Measurements from ENCODE around the gene PTPRA.
"Not testable (repeated sequence)": the region's sequence is repeated elsewhere in the genome, so short reads cannot be mapped to it uniquely, and the experiment has no call there.

The PTPRA gene

DNA sequence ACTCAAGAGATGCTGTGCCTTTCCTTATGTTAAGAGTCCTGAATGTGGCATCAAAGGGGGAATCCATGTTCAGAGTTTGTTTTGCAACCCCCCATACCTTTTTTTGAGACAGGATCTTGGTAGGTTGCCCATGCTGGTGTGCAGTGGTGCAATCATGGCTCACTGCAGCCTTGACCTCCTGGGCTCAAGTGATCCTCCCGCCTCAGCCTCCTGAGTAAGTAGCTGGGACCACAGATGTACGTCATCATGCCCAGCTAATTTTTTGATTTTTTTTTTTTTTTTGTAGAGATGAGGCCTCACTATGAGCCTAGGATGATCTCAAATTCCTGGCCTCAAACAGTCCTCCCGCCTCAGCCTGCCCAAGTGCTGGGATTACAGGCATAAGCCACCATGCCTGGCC lies 16.5 kb downstream of the PTPRA start:
- peaks cover 36% of the 10 kb centered on the region for H3K36me3 Mint-ChIP-seq (ENCODE audit: low read depth)
- H3K4me3 Mint-ChIP-seq, result no peak overlapping the region
- peaks cover 61% of the 10 kb centered on the region for H3K4me1 Mint-ChIP-seq (ENCODE audit: low read depth)
- H3K27ac Mint-ChIP-seq, result no peak overlapping the region
- H3K9me3 Mint-ChIP-seq, result peaks cover 4% of the 10 kb centered on the region
- no peaks in the 10 kb centered on the region for H3K27me3 Mint-ChIP-seq

- Mint-ChIP-seq H3K27me3 (no peaks in the 10 kb centered on the region), H3K4me1 (ENCODE audit: low read depth) (peaks cover 51% of the 10 kb centered on the region), H3K36me3 (ENCODE audit: low read depth) (peaks cover 32% of the 10 kb centered on the region), H3K27ac (peak overlapping the region; percentile 40), H3K4me3 (no peak overlapping the region), H3K9me3 (peaks cover 4% of the 10 kb centered on the region)
These were observed 17.5 kb downstream of the PTPRA start for GRCh38 chr20:2890742-2891141.

- Mint-ChIP-seq H3K36me3 (ENCODE audit: low read depth) (peaks cover 36% of the 10 kb centered on the region), H3K27me3 (no peaks in the 10 kb centered on the region), H3K27ac (peak overlapping the region; percentile 40), H3K4me3 (no peak overlapping the region), H3K4me1 (ENCODE audit: low read depth) (peaks cover 51% of the 10 kb centered on the region), H3K9me3 (peaks cover 4% of the 10 kb centered on the region)
These were observed 18.1 kb downstream of the PTPRA start for GRCh38 chr20:2891343-2891742.

GRCh38 chr20:2892376-2892775 lies 19.1 kb downstream of the PTPRA start:
- Mint-ChIP-seq H3K27ac (no peak overlapping the region), H3K27me3 (no peaks in the 10 kb centered on the region), H3K4me1 (ENCODE audit: low read depth) (peaks cover 54% of the 10 kb centered on the region), H3K36me3 (ENCODE audit: low read depth) (peaks cover 44% of the 10 kb centered on the region), H3K9me3 (peaks cover 4% of the 10 kb centered on the region), H3K4me3 (no peak overlapping the region)

- H3K4me1 Mint-ChIP-seq (ENCODE audit: low read depth), result peaks cover 45% of the 10 kb centered on the region
- H3K27me3 Mint-ChIP-seq, result no peaks in the 10 kb centered on the region
- peaks cover 4% of the 10 kb centered on the region for H3K9me3 Mint-ChIP-seq
- no peak overlapping the region for H3K27ac Mint-ChIP-seq
- peaks cover 44% of the 10 kb centered on the region for H3K36me3 Mint-ChIP-seq (ENCODE audit: low read depth)
- H3K4me3 Mint-ChIP-seq, result no peak overlapping the region
These were observed 20.9 kb downstream of the PTPRA start for GRCh38 chr20:2894221-2894620.

- not testable (repeated sequence) for H3K4me3 Mint-ChIP-seq, H3K9me3 Mint-ChIP-seq, H3K27me3 Mint-ChIP-seq, H3K27ac Mint-ChIP-seq
- peaks cover 45% of the 10 kb centered on the region for H3K36me3 Mint-ChIP-seq (ENCODE audit: low read depth)
- H3K4me1 Mint-ChIP-seq (ENCODE audit: low read depth), result peaks cover 45% of the 10 kb centered on the region
These were observed 21.9 kb downstream of the PTPRA start for GRCh38 chr20:2895154-2895553.

DNA sequence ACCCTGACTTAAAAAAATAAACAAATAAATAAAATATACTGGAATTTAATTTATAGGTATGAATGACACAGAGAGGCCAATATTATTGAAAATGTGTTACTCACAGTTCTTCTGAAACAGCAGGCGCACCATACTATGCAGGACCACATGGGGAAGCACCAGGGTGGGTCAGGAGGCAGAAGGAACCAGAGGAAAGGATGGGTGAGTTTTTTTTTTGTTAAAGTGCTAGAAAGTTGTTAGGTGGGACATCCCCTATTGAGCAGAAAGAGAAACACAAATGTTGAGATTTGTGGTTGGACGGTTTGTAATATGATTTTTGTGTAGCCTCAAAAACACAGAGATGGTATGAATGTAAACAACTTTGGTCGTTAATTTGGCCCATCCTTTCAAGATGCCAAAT lies 26.0 kb downstream of the PTPRA start:
- Mint-ChIP-seq H3K9me3 (peaks cover 1% of the 10 kb centered on the region), H3K36me3 (ENCODE audit: low read depth) (peaks cover 27% of the 10 kb centered on the region), H3K27ac (no peak overlapping the region), H3K4me3 (no peak overlapping the region), H3K4me1 (ENCODE audit: low read depth) (peaks cover 45% of the 10 kb centered on the region), H3K27me3 (no peaks in the 10 kb centered on the region)

- Mint-ChIP-seq H3K9me3 (no peaks in the 10 kb centered on the region), H3K4me3 (no peak overlapping the region), H3K4me1 (ENCODE audit: low read depth) (peaks cover 52% of the 10 kb centered on the region), H3K36me3 (ENCODE audit: low read depth) (peaks cover 23% of the 10 kb centered on the region), H3K27ac (peak overlapping the region; percentile 68), H3K27me3 (no peaks in the 10 kb centered on the region)
These were observed 27.7 kb downstream of the PTPRA start for GRCh38 chr20:2900845-2901592.

GRCh38 chr20:2902291-2902690 lies 29.0 kb downstream of the PTPRA start:
- H3K4me1 Mint-ChIP-seq (ENCODE audit: low read depth), result peaks cover 44% of the 10 kb centered on the region
- H3K9me3 Mint-ChIP-seq, result no peaks in the 10 kb centered on the region
- H3K27ac Mint-ChIP-seq, result no peak overlapping the region
- H3K36me3 Mint-ChIP-seq (ENCODE audit: low read depth), result peaks cover 13% of the 10 kb centered on the region
- H3K4me3 Mint-ChIP-seq, result no peak overlapping the region
- no peaks in the 10 kb centered on the region for H3K27me3 Mint-ChIP-seq

GRCh38 chr20:2902818-2903217 lies 29.5 kb downstream of the PTPRA start:
- peaks cover 13% of the 10 kb centered on the region for H3K36me3 Mint-ChIP-seq (ENCODE audit: low read depth)
- no peaks in the 10 kb centered on the region for H3K9me3 Mint-ChIP-seq
- no peak overlapping the region for H3K4me3 Mint-ChIP-seq
- H3K4me1 Mint-ChIP-seq (ENCODE audit: low read depth), result peaks cover 44% of the 10 kb centered on the region
- no peaks in the 10 kb centered on the region for H3K27me3 Mint-ChIP-seq
- H3K27ac Mint-ChIP-seq, result no peak overlapping the region

DNA sequence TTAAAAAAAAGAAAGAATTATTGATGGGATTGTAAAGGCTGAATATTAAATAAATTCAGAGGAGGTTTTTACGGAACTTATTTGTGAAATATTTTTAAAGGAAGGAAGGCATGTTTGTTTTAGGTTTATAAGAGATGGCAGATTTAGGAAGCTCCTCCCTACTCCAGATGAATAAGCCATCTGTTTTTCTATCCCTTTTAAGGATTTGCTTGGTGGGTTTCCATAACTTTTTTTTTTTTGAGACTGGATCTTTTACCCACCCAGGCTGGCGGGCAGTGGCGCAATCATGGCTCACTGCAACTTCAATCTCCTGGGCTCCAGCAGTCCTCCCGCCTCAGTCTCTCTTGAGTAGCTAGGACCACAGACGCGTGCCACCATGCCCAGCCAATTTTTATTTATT lies 30.4 kb downstream of the PTPRA start:
- Mint-ChIP-seq H3K4me3 (no peak overlapping the region), H3K27ac (no peak overlapping the region), H3K9me3 (no peaks in the 10 kb centered on the region), H3K27me3 (no peaks in the 10 kb centered on the region), H3K4me1 (ENCODE audit: low read depth) (peaks cover 42% of the 10 kb centered on the region), H3K36me3 (ENCODE audit: low read depth) (peaks cover 13% of the 10 kb centered on the region)

GRCh38 chr20:2907519-2907918 lies 34.2 kb downstream of the PTPRA start:
- H3K4me1 Mint-ChIP-seq (ENCODE audit: low read depth), result peaks cover 17% of the 10 kb centered on the region
- H3K36me3 Mint-ChIP-seq (ENCODE audit: low read depth), result peaks cover 17% of the 10 kb centered on the region
- H3K27ac Mint-ChIP-seq, result no peak overlapping the region
- no peak overlapping the region for H3K4me3 Mint-ChIP-seq
- no peaks in the 10 kb centered on the region for H3K9me3 Mint-ChIP-seq
- H3K27me3 Mint-ChIP-seq, result no peaks in the 10 kb centered on the region

DNA sequence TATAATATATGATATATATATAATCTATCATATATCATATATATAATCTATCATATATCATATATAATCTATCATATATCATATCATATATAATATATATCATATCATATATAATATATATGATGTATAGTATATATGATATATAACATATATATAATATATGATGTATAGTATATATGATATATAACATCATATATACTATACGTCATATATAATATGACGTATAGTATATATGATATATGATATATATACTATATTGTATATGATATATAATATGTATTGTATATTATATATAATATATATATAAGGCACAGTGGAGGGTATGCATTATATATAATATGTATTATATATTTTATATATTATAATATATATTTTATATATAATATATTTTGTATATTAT lies 36.7 kb downstream of the PTPRA start:
- peaks cover 17% of the 10 kb centered on the region for H3K4me1 Mint-ChIP-seq (ENCODE audit: low read depth)
- no peak overlapping the region for H3K27ac Mint-ChIP-seq
- peaks cover 13% of the 10 kb centered on the region for H3K36me3 Mint-ChIP-seq (ENCODE audit: low read depth)
- no peak overlapping the region for H3K4me3 Mint-ChIP-seq
- H3K9me3 Mint-ChIP-seq, result no peaks in the 10 kb centered on the region
- no peaks in the 10 kb centered on the region for H3K27me3 Mint-ChIP-seq

- Mint-ChIP-seq H3K4me3 (no peak overlapping the region), H3K36me3 (ENCODE audit: low read depth) (peaks cover 8% of the 10 kb centered on the region), H3K9me3 (no peaks in the 10 kb centered on the region), H3K27me3 (no peaks in the 10 kb centered on the region), H3K4me1 (ENCODE audit: low read depth) (peaks cover 8% of the 10 kb centered on the region), H3K27ac (no peak overlapping the region)
These were observed 37.9 kb downstream of the PTPRA start for GRCh38 chr20:2911200-2911599.

- Mint-ChIP-seq H3K27ac (no peak overlapping the region), H3K27me3 (no peaks in the 10 kb centered on the region), H3K36me3 (ENCODE audit: low read depth) (peaks cover 13% of the 10 kb centered on the region), H3K9me3 (no peaks in the 10 kb centered on the region), H3K4me1 (ENCODE audit: low read depth) (peaks cover 23% of the 10 kb centered on the region), H3K4me3 (no peak overlapping the region)
These were observed 40.9 kb downstream of the PTPRA start for GRCh38 chr20:2914160-2914559.

- no peak overlapping the region for H3K27ac Mint-ChIP-seq
- H3K4me1 Mint-ChIP-seq (ENCODE audit: low read depth), result peaks cover 29% of the 10 kb centered on the region
These were observed 44.0 kb downstream of the PTPRA start for GRCh38 chr20:2917266-2917665.

More at GRCh38 chr20:2917266-2917665, 44.0 kb downstream of the PTPRA start:
- no peaks in the 10 kb centered on the region for H3K27me3 Mint-ChIP-seq
- no peak overlapping the region for H3K4me3 Mint-ChIP-seq
- H3K9me3 Mint-ChIP-seq, result no peaks in the 10 kb centered on the region
- peaks cover 5% of the 10 kb centered on the region for H3K36me3 Mint-ChIP-seq (ENCODE audit: low read depth)
